ENCODE measurements around the gene KCNH1. TPM values are rescaled to one million over a fixed set of nuclear protein-coding genes. Genes with fewer than 3 reads are reported as not detected.

The KCNH1 gene
- polyA plus RNA-seq, 1 donor from 2014 or later, result 3.9 TPM

DNA sequence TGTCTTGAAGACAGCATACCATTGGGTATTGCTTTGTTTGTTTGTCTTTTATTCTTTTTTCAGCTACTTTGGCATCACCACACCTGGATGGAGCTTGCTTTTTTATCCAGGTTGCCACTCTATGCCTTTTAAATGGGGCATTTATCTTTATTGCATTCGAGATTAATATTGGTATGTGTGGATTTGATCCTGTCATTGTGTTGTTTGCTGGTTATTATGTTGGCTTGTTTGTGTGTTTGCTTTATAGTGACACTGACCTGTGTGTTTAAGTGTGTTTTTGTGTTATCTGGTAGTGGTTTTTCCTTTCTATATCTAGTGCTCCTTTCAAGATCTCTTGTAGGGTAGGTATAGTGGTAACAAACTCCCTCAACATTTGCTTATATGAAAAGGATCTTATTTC, 24.9 kb upstream of the KCNH1 start:
- Histone ChIP-seq H3K9me2 (ENCODE audit: insufficient read depth, low read length) (no peaks in the 10 kb centered on the region), H2AFZ (ENCODE audit: low read depth, low read length) (no peak overlapping the region), H3K79me2 (replicated peaks; ENCODE audit: insufficient read depth, low read length) (no peaks in the 10 kb centered on the region), H3K27ac (ENCODE audit: low read length) (no peak overlapping the region), H3K36me3 (ENCODE audit: insufficient read depth, low read length) (no peaks in the 10 kb centered on the region), H3K9me3 (ENCODE audit: low read length) (no peaks in the 10 kb centered on the region), H3K27me3 (ENCODE audit: insufficient read depth, low read depth, low read length) (no peaks in the 10 kb centered on the region), H3K9ac (ENCODE audit: low read length) (no peak overlapping the region), H4K20me1 (ENCODE audit: insufficient read depth) (no peaks in the 10 kb centered on the region), H3K4me3 (ENCODE audit: low read length) (no peak overlapping the region), H3K4me2 (ENCODE audit: low read length) (no peak overlapping the region), H3F3A (ENCODE audit: insufficient read depth, low read length, poor library complexity, severe bottlenecking) (no peaks in the 10 kb centered on the region)
- TF ChIP-seq, protein P1, sequence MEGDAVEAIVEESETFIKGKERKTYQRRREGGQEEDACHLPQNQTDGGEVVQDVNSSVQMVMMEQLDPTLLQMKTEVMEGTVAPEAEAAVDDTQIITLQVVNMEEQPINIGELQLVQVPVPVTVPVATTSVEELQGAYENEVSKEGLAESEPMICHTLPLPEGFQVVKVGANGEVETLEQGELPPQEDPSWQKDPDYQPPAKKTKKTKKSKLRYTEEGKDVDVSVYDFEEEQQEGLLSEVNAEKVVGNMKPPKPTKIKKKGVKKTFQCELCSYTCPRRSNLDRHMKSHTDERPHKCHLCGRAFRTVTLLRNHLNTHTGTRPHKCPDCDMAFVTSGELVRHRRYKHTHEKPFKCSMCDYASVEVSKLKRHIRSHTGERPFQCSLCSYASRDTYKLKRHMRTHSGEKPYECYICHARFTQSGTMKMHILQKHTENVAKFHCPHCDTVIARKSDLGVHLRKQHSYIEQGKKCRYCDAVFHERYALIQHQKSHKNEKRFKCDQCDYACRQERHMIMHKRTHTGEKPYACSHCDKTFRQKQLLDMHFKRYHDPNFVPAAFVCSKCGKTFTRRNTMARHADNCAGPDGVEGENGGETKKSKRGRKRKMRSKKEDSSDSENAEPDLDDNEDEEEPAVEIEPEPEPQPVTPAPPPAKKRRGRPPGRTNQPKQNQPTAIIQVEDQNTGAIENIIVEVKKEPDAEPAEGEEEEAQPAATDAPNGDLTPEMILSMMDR (IDR thresholded peaks at IDR 0.05; ENCODE audit: poor library complexity, severe bottlenecking), result no peak
- TF ChIP-seq MXI1 (conservative IDR thresholded peaks at IDR 0.05; ENCODE audit: poor library complexity, severe bottlenecking), result no peak
- TF ChIP-seq TAF1 (IDR thresholded peaks at IDR 0.05; ENCODE audit: low read depth), result no peak
- TF ChIP-seq EZH2 (IDR thresholded peaks at IDR 0.05; ENCODE audit: borderline replicate concordance, insufficient read depth, low read length, poor library complexity, severe bottlenecking), result no peak
- TF ChIP-seq POLR2AphosphoS5 (IDR thresholded peaks at IDR 0.05), result no peak
- TF ChIP-seq SMC3 (conservative IDR thresholded peaks at IDR 0.05; ENCODE audit: poor library complexity), result no peak

DNA sequence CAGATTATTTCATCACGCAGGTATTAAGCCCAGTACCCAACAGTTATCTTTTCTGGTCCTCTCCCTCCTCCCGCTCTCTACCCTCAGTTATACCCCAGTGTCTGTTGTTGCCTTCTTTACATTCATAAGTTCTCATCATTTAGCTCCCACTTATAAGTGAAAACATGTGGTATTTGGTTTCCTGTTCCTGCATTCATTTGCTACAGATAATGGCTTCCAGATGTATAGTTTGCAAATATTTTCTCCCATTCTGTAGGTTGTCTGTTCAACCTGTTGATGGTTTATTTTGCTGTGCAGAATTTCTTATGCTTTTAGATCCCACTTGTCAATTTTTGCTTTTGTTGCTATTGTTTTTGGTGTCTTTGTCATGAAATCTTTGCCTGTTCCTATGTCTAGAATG, 21.1 kb upstream of the KCNH1 start:
- TF ChIP-seq, protein P2, sequence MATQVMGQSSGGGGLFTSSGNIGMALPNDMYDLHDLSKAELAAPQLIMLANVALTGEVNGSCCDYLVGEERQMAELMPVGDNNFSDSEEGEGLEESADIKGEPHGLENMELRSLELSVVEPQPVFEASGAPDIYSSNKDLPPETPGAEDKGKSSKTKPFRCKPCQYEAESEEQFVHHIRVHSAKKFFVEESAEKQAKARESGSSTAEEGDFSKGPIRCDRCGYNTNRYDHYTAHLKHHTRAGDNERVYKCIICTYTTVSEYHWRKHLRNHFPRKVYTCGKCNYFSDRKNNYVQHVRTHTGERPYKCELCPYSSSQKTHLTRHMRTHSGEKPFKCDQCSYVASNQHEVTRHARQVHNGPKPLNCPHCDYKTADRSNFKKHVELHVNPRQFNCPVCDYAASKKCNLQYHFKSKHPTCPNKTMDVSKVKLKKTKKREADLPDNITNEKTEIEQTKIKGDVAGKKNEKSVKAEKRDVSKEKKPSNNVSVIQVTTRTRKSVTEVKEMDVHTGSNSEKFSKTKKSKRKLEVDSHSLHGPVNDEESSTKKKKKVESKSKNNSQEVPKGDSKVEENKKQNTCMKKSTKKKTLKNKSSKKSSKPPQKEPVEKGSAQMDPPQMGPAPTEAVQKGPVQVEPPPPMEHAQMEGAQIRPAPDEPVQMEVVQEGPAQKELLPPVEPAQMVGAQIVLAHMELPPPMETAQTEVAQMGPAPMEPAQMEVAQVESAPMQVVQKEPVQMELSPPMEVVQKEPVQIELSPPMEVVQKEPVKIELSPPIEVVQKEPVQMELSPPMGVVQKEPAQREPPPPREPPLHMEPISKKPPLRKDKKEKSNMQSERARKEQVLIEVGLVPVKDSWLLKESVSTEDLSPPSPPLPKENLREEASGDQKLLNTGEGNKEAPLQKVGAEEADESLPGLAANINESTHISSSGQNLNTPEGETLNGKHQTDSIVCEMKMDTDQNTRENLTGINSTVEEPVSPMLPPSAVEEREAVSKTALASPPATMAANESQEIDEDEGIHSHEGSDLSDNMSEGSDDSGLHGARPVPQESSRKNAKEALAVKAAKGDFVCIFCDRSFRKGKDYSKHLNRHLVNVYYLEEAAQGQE (IDR thresholded peaks at IDR 0.05; ENCODE audit: borderline replicate concordance), result no peak

DNA sequence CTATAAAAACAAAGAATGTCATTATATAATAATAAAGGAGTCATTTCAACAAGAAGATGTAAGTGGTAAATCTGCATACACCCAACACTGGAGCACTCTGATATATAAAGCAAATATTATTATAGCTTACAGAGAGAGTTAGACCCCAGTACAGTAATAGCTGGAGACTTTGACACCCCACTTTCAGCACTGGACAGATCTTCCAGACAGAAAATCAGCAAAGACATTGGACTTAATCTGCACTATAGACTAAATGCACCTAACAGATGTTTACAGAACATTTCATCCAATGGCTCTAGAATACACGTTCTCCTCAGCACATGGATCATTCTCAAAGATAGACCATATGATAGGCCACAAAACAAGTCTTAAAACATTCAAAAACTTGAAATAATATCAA, 20.0 kb upstream of the KCNH1 start:
- H3K4me3 ChIP-seq (ENCODE audit: low read length), result no peak overlapping the region
- H2AFZ ChIP-seq (ENCODE audit: low read depth, low read length), result no peak overlapping the region
- no peaks in the 10 kb centered on the region for H3K27me3 ChIP-seq (ENCODE audit: insufficient read depth, low read depth, low read length)
- no peaks in the 10 kb centered on the region for H3F3A ChIP-seq (ENCODE audit: insufficient read depth, low read length, poor library complexity, severe bottlenecking)
- H3K36me3 ChIP-seq (ENCODE audit: insufficient read depth, low read length), result no peaks in the 10 kb centered on the region
- no peaks in the 10 kb centered on the region for H3K9me2 ChIP-seq (ENCODE audit: insufficient read depth, low read length)
- H3K4me2 ChIP-seq (ENCODE audit: low read length), result no peak overlapping the region
- no peak for TF ChIP-seq SMC3 (conservative IDR thresholded peaks at IDR 0.05; ENCODE audit: poor library complexity)
- TF ChIP-seq, protein P1 (IDR thresholded peaks at IDR 0.05; ENCODE audit: poor library complexity, severe bottlenecking), result no peak
- TF ChIP-seq, protein P2 (IDR thresholded peaks at IDR 0.05; ENCODE audit: borderline replicate concordance), result no peak
- TF ChIP-seq MXI1 (conservative IDR thresholded peaks at IDR 0.05; ENCODE audit: poor library complexity, severe bottlenecking), result no peak
- no peaks in the 10 kb centered on the region for H4K20me1 ChIP-seq (ENCODE audit: insufficient read depth)
- H3K9me3 ChIP-seq (ENCODE audit: low read length), result no peaks in the 10 kb centered on the region
- no peak overlapping the region for H3K9ac ChIP-seq (ENCODE audit: low read length)
- no peaks in the 10 kb centered on the region for H3K79me2 ChIP-seq (replicated peaks; ENCODE audit: insufficient read depth, low read length)
- H3K27ac ChIP-seq (ENCODE audit: low read length), result no peak overlapping the region

More for the DNA sequence above, 21.1 kb upstream of the KCNH1 start:
- Histone ChIP-seq H3K4me3 (ENCODE audit: low read length) (no peak overlapping the region), H2AFZ (ENCODE audit: low read depth, low read length) (no peak overlapping the region), H3K27me3 (ENCODE audit: insufficient read depth, low read depth, low read length) (no peaks in the 10 kb centered on the region), H3K4me2 (ENCODE audit: low read length) (no peak overlapping the region), H3K27ac (ENCODE audit: low read length) (no peak overlapping the region), H3K36me3 (ENCODE audit: insufficient read depth, low read length) (no peaks in the 10 kb centered on the region), H3K9ac (ENCODE audit: low read length) (no peak overlapping the region), H3K79me2 (replicated peaks; ENCODE audit: insufficient read depth, low read length) (no peaks in the 10 kb centered on the region), H3K9me3 (ENCODE audit: low read length) (no peaks in the 10 kb centered on the region), H3K9me2 (ENCODE audit: insufficient read depth, low read length) (no peaks in the 10 kb centered on the region), H4K20me1 (ENCODE audit: insufficient read depth) (no peaks in the 10 kb centered on the region), H3F3A (ENCODE audit: insufficient read depth, low read length, poor library complexity, severe bottlenecking) (no peaks in the 10 kb centered on the region)

Data from neural cell (in vitro differentiated cells).